Nephron progenitor cell (in vitro differentiated cells): ENCODE data around the gene SYNDIG1.

Source experiments
- DNase-seq: peaks from one replicate; pipeline ENCODE4 v3.0.0; 2021
- H3K27ac Mint-ChIP-seq: 2 replicates; pipeline ENCODE4 v1.8.0; 2021; ENCODE audit warnings: mild to moderate bottlenecking, moderate library complexity, mixed read lengths
- H3K27me3 Mint-ChIP-seq: 2 replicates; pipeline ENCODE4 v1.8.0; 2021; ENCODE audit warnings: mild to moderate bottlenecking, low read depth, mixed read lengths; ENCODE audit not compliant: poor library complexity
- H3K36me3 Mint-ChIP-seq: 2 replicates; pipeline ENCODE4 v1.8.0; 2021; ENCODE audit warnings: low read depth, mixed read lengths
- H3K4me1 Mint-ChIP-seq: 2 replicates; pipeline ENCODE4 v1.8.0; 2021; ENCODE audit warnings: mixed read lengths
- H3K4me3 Mint-ChIP-seq: 2 replicates; pipeline ENCODE4 v1.8.0; 2021; ENCODE audit warnings: mild to moderate bottlenecking, moderate library complexity, mixed read lengths
- H3K9me3 Mint-ChIP-seq: 2 replicates; pipeline ENCODE4 v1.8.0; 2021; ENCODE audit warnings: mild to moderate bottlenecking, moderate library complexity, mixed read lengths
- TF ChIP-seq, protein P1 (sequence below): fragments of 200-600 bp; sonication (generic); IDR thresholded peaks from 2 replicates; pipeline ENCODE4 v1.5.0; 2021; ENCODE audit warnings: antibody characterized with exemption

The SYNDIG1 gene

DNA sequence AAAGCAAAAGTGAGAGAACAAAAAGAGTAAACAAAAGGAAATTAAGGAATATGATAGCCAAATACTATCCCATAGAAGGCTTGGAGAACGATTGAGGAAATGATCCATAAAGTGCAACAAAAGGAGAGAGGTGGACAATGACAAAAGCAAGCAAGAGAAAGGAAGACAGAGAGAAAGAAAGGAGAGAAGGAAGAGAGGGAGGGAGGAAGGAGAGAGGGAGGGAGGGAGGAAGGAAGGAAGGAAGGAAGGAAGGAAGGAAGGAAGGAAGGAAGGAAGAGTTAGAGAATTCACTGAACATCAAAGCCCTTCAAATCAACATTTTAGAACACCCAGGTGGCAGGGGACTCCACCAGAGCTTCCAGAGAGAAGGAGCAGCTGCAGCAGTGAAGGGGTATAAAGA is 185.0 kb downstream of the SYNDIG1 start:
- H3K27me3 Mint-ChIP-seq: no peaks in the 10 kb centered on the region
- TF ChIP-seq, protein P1, sequence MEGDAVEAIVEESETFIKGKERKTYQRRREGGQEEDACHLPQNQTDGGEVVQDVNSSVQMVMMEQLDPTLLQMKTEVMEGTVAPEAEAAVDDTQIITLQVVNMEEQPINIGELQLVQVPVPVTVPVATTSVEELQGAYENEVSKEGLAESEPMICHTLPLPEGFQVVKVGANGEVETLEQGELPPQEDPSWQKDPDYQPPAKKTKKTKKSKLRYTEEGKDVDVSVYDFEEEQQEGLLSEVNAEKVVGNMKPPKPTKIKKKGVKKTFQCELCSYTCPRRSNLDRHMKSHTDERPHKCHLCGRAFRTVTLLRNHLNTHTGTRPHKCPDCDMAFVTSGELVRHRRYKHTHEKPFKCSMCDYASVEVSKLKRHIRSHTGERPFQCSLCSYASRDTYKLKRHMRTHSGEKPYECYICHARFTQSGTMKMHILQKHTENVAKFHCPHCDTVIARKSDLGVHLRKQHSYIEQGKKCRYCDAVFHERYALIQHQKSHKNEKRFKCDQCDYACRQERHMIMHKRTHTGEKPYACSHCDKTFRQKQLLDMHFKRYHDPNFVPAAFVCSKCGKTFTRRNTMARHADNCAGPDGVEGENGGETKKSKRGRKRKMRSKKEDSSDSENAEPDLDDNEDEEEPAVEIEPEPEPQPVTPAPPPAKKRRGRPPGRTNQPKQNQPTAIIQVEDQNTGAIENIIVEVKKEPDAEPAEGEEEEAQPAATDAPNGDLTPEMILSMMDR: no peak
- no peak overlapping the region for H3K4me3 Mint-ChIP-seq
- peak overlapping the region; percentile 0 for H3K27ac Mint-ChIP-seq
- DNase-seq: no peak
- no peaks in the 10 kb centered on the region for H3K36me3 Mint-ChIP-seq
- peaks cover 54% of the 10 kb centered on the region for H3K4me1 Mint-ChIP-seq
- H3K9me3 Mint-ChIP-seq: no peaks in the 10 kb centered on the region

DNA sequence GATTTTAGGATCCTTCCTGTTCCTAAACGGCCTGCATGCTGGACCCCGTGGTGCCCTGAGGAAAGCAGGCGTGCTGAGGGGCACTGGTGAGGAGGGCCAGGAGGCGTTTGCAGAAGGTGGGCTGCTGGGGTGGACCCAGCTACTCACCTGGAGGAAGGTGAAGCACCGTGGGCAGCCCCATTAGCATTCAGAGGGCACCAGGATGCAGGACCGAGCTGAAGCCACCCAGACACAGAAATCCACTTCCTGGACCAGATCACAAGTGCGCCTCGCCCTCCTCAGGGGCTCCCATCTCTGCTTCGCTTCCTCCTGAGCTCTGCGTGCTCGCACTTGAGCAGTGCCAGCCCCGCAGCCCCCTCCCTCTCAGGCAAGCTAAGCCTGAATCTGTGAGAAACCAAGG is 187.0 kb downstream of the SYNDIG1 start:
- TF ChIP-seq, protein P1: no peak
- Mint-ChIP-seq H3K4me3 (no peak overlapping the region), H3K27me3 (no peaks in the 10 kb centered on the region), H3K27ac (no peak overlapping the region), H3K36me3 (no peaks in the 10 kb centered on the region), H3K4me1 (peaks cover 50% of the 10 kb centered on the region), H3K9me3 (no peaks in the 10 kb centered on the region)
- DNase-seq: no peak

DNA sequence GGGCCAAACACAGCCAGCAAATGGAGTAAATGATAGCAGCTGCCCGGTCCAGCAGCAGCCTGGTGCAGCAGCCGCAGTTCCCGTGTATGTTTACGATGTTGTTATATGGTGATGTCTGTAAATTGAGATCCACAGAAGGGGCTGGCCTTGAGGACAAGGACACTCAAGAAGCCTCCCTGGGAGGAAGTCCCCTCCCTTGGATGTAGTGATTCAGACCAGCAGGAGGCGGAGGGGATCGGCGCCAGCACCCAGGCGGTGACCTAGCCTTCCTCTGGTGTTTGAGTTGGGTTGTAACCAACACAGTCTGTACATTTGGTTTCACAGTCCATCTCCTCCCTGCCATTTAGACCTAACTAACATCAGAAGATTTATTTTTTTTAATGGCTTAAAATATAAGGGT is 187.8 kb downstream of the SYNDIG1 start:
- TF ChIP-seq, protein P1: no peak
- H3K36me3 Mint-ChIP-seq: no peaks in the 10 kb centered on the region
- peak; percentile 25 for DNase-seq
- peaks cover 43% of the 10 kb centered on the region for H3K4me1 Mint-ChIP-seq
- peaks cover 4% of the 10 kb centered on the region for H3K9me3 Mint-ChIP-seq
- no peaks in the 10 kb centered on the region for H3K27me3 Mint-ChIP-seq
- H3K27ac Mint-ChIP-seq: peak overlapping the region; percentile 93
- no peak overlapping the region for H3K4me3 Mint-ChIP-seq

DNA sequence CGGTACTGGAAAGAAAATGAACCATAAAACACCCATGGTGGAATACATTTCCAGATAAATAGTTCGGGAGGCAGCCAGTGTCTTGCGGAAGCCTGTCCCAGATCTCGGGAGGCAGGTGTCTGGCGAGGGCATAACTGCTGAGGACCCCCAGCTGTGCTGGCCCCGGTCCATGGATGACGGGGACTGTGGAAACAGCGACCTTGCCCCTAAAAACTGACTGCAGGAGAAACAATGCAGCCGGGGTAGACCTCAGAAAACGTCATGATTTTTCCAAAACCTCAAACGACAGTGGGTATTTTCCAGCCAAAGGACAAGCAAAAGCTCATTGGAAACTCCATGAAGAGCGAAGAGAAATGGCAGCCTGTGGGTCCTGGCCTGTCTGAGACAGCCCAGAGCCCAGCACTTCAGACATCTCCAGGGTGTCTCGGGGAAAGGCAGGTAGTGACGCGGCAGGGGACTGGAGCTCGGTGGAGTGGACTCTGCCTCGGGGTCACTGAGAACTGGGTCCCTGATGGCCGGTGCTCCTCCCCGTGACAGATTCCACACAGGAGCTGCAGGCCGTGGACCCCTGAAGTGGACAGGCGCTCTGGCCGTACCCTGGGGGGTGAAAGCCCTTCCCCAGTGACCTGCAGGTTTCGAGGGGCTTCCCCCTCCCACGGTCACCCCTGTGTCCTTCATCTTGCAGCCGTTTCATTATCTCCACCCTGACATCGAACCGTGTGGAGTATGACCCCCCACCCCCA is 188.6 kb downstream of the SYNDIG1 start:
- Mint-ChIP-seq H3K27ac (no peak overlapping the region), H3K27me3 (peaks cover 4% of the 10 kb centered on the region), H3K4me1 (peaks cover 38% of the 10 kb centered on the region), H3K36me3 (no peaks in the 10 kb centered on the region), H3K4me3 (no peak overlapping the region), H3K9me3 (peaks cover 11% of the 10 kb centered on the region)
- no peak for DNase-seq
- TF ChIP-seq, protein P1: no peak

DNA sequence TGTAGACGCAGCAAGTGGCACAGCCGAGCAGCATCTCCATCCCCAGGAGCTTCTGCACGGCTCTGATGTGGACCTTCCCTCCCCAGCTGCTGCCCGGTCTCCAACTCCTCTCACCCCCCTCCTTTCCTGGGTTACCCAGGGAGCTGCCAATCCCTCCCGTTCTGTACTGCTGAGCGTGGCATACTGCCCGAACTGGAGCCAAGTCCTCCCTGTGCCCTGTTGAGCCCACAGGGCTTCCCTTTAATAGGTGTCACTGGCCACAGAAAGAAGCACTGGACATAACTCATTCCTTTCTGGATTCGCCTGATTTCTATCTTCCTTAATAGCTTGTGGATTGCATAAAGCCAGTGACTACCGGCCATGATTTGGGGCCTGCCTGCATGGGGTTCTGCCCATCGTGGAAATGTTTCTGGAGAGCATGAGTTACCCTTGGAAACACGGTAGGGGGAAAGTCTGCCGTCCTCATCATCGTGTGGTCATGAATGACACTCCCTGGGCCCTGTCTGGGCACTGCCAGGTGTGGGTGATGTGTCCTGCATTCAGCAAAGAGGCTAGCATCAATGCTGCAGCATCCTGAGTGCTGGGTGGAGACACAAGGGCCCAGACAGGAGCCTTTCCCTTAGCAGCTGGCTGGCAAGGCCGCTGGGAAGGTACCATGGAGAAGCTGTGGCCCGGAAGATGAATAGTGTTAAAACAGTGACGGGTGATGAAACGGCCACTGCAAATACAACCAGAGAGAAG is 189.7 kb downstream of the SYNDIG1 start:
- DNase-seq: no peak
- H3K4me1 Mint-ChIP-seq: peaks cover 31% of the 10 kb centered on the region
- no peak overlapping the region for H3K4me3 Mint-ChIP-seq
- no peak overlapping the region for H3K27ac Mint-ChIP-seq
- H3K36me3 Mint-ChIP-seq: no peaks in the 10 kb centered on the region
- TF ChIP-seq, protein P1: no peak
- peaks cover 13% of the 10 kb centered on the region for H3K9me3 Mint-ChIP-seq
- peaks cover 6% of the 10 kb centered on the region for H3K27me3 Mint-ChIP-seq
